Upper lobe of left lung (tissue), 4 donors: ENCODE measurements around the gene ALDH3A1.

ENCODE experiments used
- CTCF ChIP-seq, 6 experiments: fragments of 450-650 bp in 4 of 6; fragments of 200-600 bp in 2 of 6; sonication (generic) in 2 of 6; IDR thresholded peaks; one replicate each; pipeline ENCODE4 v1.5.1; 2016 to 2019; ENCODE audit warnings: antibody characterized with exemption in 6 of 6
- EP300 ChIP-seq, 4 donors: sonication (generic); formaldehyde crosslinking; IDR thresholded peaks; one replicate each; pipeline ENCODE4 v1.5.1; 2017; ENCODE audit warnings: antibody characterized with exemption in 4 of 4, control low read depth in 2 of 4
- POLR2A ChIP-seq, 4 donors: fragments of 450-650 bp; IDR thresholded peaks; one replicate each; pipeline ENCODE4 v1.5.1; 2016 to 2017; ENCODE audit warnings: antibody characterized with exemption in 4 of 4, mild to moderate bottlenecking in 2 of 4

DNA sequence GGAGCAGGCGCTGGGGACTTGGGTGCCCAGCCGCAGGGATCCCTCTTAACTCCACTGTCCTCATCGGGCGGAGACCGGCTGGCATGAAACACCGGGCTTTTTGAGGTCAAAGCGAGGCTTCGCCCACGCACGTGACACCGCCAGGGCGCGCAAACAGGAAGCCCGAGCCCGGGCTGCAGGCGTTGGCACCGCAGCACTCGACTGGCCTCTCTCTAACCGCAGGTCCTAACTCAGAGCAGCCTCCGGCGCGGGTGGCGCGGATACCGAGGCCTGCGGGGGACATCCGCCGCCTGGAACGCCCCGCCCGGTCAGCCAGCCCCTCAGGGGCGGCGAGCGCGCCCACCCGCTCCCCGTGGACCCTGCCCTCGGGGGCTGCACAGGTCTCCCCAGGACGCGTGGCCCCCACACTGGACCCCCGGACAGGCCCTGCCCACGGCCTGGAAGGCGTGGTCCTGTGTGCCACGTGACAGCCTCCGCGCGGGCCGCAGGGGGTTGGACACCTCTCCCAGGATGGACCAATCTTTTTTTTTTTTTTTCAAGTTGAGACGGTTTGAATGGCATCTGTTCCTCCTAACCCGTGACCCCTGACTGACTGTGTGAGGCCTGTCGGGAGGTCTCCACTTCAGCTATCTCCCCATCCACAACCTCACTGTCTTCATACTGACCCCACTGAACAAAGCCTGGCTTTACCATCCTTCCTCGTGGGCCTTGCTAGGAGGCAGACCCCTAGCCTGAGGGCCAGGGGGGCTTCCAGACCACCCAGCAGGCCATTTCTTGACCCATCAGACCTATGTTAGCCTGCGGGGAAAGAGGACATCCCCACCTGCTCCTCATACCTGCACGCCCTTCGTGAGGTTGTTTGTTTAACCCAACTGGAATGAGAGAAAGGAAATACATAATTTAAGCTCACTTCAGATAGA, 23.3 kb downstream of the ALDH3A1 start:
- TF ChIP-seq EP300 (IDR thresholded peaks at IDR 0.05), result no peak
- peak in 1 of 6 experiments; percentile 3 for TF ChIP-seq CTCF (IDR thresholded peaks at IDR 0.05)
- TF ChIP-seq POLR2A (IDR thresholded peaks at IDR 0.05), result peak in 2 of 4 donors; percentile 6 to 72
